Endothelial cell of umbilical vein (primary cell): ENCODE results near the gene PUM2.

ENCODE experiments used
- GATA2 ChIP-seq: IDR thresholded peaks from 2 replicates; pipeline ENCODE4 v1.7.0; 2011; ENCODE audit warnings: low read depth, mild to moderate bottlenecking, moderate library complexity, mixed read lengths, low read length; ENCODE audit not compliant: insufficient read length, insufficient read depth
- POLR2A ChIP-seq: IDR thresholded peaks from 2 replicates; pipeline ENCODE4 v1.6.1; 2012; ENCODE audit warnings: low read depth, mild to moderate bottlenecking, control low read depth, low read length
- POLR2AphosphoS5 ChIP-seq: IDR thresholded peaks from 2 replicates; pipeline ENCODE4 v1.6.1; 2012; ENCODE audit warnings: low read depth, mild to moderate bottlenecking, control low read depth, low read length, moderate library complexity; ENCODE audit not compliant: insufficient read depth
- TF ChIP-seq, protein P1 (sequence below), 2 donors: IDR thresholded peaks; 1 replicate in 1 of 2; 2 replicates in 1 of 2; pipeline ENCODE4 v1.5.1; 2011; ENCODE audit warnings: low read length in 2 of 2, mild to moderate bottlenecking in 2 of 2, moderate library complexity in 2 of 2, control low read depth in 1 of 2, inconsistent platforms in 1 of 2, low read depth in 1 of 2; ENCODE audit not compliant: insufficient read depth in 1 of 2; ENCODE audit errors: extremely low read depth in 1 of 2

DNA sequence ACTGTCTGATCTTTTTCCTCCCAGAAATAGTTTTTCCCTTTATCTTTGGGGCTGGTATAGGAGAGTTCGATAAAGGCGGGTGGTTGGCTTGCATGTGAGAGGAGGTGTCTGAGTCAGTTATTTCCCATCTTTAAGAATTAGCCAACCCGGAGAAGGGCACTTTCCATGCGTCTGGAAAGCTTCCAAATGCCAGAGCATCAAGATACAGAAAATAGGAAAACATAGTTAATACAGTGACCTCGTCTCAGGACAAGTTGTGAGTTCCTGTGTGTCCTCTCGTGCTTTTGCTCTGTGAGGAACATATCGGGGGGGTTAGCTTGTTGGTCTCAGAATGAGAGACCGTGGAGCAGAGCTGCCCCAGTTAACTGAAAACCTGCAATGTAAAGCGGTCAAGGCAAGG, 18.7 kb upstream of the PUM2 start:
- TF ChIP-seq POLR2AphosphoS5 (no peak), POLR2A (no peak), GATA2 (no peak)
- TF ChIP-seq, protein P1, sequence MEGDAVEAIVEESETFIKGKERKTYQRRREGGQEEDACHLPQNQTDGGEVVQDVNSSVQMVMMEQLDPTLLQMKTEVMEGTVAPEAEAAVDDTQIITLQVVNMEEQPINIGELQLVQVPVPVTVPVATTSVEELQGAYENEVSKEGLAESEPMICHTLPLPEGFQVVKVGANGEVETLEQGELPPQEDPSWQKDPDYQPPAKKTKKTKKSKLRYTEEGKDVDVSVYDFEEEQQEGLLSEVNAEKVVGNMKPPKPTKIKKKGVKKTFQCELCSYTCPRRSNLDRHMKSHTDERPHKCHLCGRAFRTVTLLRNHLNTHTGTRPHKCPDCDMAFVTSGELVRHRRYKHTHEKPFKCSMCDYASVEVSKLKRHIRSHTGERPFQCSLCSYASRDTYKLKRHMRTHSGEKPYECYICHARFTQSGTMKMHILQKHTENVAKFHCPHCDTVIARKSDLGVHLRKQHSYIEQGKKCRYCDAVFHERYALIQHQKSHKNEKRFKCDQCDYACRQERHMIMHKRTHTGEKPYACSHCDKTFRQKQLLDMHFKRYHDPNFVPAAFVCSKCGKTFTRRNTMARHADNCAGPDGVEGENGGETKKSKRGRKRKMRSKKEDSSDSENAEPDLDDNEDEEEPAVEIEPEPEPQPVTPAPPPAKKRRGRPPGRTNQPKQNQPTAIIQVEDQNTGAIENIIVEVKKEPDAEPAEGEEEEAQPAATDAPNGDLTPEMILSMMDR (IDR thresholded peaks at IDR 0.05; ENCODE audit: extremely low read depth in 1 of 2, insufficient read depth in 1 of 2, low read depth in 1 of 2, low read length in 2 of 2): no peak
